ENCODE data around the gene TRIP6.
"Not testable (repeated sequence)": the region's sequence is repeated elsewhere in the genome, so short reads cannot be mapped to it uniquely, and the experiment has no call there.

Gene TRIP6

DNA sequence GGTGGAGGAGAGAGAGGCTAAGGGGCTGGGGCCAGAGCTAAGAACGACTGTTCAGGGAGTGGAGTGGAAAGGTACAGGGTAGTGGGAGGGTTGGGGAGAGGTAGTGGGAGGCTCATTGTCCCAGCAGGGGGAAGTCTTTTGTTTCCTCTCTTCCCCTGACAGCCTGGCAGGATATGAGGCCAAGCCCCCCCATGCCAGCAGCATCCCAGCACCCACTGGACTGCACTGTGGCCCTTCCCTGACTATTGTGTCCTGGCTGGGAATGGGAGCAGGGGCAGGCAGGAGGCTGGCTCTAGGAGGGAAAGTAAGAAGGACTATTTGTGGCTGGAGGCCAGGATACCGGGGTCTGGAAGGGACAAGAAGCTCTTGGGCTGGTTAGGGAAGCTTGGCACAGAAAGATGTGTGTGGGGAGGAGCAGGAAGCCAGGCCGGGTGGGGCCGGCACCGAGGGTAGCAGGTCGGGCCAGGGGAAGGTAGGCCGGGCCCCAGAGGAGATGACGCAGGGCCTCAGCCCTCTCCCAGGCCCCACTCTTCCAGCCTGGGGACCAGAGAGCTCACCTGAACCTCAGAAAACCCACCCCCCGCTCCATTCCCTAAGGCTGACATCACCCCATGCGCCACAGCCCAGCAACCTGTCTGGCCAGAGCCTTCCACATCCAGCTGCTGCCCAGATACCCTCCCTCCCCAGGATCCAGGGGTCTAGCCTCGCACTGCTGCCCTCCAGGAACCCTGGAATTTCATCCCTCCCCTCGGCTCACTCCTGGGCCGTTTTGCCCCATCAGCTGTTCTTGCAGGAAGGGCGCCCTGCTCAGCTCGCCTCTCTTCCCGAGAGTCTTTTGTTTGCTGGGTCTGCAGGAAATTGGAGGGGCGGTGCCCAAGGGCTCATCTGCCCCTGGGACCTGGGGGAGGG lies 31.0 kb upstream of the TRIP6 start:
- in situ Hi-C loops (cut with HindIII; ENCODE audit: low sequenced_read_pairs) = loop anchor here (25.0 kb wide), 1 partner anchor 124 kb away; the partner anchor contains the start of genes EPO and POP7

DNA sequence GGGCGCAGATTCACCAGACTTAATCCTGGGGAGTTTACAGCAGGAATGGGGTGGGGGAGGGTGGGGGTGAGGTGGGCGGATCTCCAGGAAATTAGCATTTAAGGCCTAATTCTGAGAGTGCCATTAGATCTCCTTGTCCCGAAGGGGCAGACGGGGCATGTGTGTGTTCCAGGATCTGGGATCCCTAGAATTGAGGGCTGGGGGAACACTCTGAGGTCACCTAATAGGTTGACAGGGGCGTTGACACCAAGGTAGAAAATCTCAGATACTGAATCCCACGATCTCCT lies 30.4 kb upstream of the TRIP6 start:
- in situ Hi-C loops (cut with HindIII; ENCODE audit: low sequenced_read_pairs) = loop anchor here (25.0 kb wide), 1 partner anchor 124 kb away; the partner anchor contains the start of genes EPO and POP7

DNA sequence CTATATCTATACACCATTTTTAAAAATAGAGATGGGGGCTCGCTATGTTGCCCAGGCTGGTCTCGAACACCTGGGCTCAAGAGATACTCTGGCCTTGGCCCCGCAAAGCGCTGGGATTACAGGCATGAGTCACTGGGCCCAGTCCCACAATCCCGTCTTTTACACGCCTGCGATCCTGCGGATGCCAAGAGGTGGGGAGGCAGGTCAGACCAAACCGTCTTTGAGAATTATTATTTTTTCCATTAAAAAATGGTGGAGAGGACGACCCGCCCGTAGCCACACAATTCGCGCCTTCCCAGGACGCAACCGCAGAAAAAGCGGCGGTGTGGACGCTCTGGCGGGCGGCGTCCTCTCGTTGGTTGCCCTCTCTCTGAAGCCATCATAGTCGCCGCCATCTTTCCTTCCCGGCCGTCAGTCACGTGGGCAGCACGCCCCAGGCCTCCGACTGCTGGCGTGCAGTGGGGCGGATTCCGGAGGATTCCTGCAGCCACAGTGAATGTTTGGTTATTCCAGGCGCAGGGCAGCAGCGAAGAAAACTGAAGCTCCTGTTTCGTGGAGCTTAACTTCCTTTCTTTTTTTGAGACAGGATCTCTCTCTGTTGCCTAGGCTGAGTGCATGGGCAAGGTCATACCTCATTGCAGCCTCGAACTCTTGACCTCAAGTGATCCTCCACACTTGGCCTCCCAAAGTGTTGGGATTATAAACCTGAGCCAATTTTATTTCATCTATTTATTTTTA lies 29.9 kb upstream of the TRIP6 start:
- in situ Hi-C loops (cut with HindIII; ENCODE audit: low sequenced_read_pairs) = loop anchor here (25.0 kb wide), 1 partner anchor 125 kb away; the partner anchor contains the start of genes EPO and POP7

DNA sequence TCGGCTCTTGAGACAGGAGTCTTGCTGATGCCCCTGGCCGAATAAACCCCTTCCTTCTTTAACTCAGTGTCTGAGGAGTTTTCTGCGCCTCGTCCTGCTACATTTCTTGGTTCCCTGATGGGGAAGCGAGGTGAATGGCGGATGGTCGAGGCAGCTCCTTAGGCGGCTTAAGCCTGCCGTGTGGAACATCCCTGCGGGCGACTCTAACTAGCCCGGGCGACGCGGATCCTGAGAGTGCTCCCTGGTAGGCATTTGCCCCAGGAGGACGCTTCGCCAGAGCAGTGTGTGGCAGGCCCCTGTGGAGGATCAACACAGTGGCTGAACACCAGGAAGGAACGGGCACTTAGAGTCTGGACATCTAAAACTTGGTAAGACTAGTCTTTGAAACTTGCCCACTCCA lies 27.8 kb upstream of the TRIP6 start:
- in situ Hi-C loops (cut with HindIII; ENCODE audit: low sequenced_read_pairs) = loop anchor here (25.0 kb wide), 1 partner anchor 127 kb away; the partner anchor contains the start of genes EPO and POP7

DNA sequence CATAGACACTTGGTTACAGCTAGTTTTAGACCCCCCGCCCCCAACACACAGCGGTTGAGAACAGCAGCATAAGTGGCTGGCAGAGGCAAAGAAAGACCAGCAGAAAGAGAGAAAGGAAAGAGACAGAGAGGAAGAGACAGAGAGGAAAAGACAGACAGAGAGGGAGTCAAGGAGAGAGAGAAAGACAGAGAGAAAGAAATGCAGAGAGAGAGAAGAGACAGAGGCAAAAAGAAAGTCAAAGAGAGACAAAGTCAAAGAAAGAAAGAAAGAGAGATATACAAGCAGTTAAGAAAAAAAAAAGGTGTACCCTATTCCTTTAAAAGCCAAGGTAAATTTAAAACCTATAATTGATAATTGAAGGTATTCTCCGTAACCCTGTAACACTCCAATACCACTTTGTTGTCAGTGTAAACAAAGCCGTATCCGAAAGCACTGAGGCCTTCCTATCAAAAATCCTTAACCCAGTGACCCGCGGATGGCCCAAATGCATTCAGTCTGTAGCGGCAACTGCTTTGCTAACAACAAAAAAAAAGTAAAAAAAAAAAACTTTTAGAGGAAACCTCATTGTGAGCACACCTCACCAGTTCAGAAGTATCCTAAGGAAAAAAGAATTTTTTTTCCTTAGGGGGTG lies 26.6 kb upstream of the TRIP6 start:
- in situ Hi-C loops (cut with HindIII; ENCODE audit: low sequenced_read_pairs) = loop anchor here (25.0 kb wide), 1 partner anchor 128 kb away; the partner anchor contains the start of genes EPO and POP7

DNA sequence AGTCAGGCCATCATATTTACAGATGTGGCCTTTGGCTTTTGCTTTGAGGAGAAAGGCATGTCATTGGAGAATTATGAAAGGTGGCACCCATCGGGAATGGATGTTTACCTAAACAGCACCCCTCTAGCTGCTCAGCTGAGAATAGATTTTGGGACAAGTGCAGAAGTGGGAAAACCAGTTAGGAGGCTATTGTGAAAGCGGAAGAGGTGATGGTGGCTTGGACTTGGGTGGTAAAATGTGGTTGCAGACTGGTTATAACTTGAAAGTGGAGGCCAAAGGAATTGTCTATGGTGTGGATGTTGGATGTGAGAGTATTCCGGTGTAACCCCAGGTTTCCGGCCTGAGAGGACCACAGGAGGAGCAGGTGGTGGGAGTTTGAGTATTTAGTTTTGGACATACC lies 19.8 kb upstream of the TRIP6 start:
- in situ Hi-C loops (cut with HindIII; ENCODE audit: low sequenced_read_pairs) = loop anchor here (5.0 to 25.0 kb wide), 2 partner anchors 80 to 135 kb away; partner anchors contain the start of genes EPO and POP7

DNA sequence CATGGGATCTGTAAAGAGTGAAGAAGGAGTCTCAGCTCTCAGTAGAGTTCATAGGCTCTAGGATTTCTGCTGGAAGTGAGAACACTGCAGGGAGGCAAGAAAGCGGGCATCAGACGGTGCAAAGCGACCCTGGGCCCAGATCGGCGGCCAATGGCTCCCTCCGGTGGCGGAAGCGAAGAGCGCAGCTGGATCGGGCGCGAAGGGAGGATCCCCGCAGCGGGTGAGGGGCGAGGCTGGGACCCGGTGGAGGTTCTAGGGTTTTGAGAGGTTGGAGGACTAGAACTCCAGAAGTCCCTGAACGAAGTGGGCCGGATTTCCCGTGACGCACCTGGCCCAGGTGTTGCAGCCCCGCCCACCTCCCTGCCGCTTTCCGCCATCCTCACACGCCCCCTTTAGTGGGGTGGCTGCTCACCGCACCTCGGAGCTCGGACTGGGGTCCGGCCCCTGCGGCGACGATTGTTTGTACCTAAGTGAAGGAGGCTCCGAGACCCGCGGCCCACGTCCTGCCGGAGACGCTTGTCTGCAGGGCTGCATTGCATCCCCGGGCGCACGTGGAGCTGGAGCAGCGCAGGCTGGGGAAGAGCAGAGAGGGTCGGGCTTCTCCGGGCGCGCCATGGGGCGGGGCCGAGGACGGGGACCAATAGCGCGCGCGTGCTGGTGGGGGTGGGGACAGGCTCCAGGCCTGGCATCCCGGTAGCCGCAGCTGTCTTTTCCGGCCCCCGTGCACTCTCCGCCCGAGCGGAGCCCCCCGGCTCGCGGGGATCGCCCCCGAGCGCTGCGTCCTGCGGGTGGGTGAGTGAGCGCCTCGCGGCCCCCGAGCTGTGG lies 14.9 kb upstream of the TRIP6 start, which contains the start of gene SLC12A9:
SLC12A9 (plus strand) TSS at position 666 of the 825 bp plus-strand sequence. CDS start 1,485 bp downstream, outside the sequence.
- in situ Hi-C loops (cut with HindIII; ENCODE audit: low sequenced_read_pairs) = no loop called here

DNA sequence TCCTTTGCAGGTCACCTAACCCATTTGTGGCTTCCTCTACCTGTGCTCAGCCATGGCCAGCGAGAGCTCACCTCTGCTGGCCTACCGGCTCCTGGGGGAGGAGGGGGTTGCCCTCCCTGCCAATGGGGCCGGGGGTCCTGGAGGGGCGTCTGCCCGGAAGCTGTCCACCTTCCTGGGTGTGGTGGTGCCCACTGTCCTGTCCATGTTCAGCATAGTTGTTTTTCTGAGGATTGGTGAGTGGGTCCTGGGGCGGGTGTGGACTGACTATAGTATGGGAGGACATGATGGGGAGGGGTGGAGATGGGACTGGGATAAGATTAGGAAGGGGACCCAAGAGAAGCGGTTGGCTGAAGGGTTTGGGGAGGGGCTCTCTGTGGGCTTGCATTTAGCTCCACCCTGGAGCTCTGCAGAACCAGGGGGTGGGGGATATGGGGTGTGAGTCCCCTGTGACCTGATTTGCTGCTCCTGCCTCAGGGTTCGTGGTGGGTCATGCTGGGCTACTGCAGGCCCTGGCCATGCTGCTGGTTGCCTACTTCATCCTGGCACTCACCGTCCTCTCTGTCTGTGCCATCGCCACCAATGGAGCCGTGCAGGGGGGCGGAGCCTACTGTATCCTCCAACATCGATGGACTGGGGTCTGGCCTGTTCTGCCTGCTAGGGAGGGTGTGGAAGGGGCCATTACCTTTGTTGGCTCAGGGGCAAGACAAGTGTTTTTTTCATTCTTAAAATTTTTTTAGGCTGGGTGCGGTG lies 12.9 kb upstream of the TRIP6 start:
- in situ Hi-C loops (cut with HindIII; ENCODE audit: low sequenced_read_pairs) = no loop called here

DNA sequence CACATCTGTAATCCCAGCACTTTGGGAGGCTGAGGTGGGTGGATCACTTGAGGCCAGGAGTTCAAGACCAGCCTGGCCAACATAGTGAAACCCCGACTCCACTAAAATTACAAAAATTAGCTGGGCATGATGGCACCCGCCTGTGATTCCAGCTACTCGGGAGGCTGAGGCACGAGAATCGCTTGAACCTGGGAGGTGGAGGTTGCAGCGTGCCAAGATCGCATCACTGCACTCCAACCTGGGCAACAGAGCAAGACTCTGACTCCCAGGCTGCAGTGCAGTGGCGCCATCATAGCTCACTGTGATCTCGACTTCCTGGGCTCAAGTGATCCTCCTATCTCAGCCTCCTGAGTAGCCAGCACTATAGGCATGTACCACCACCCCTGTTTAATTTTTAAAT lies 12.3 kb upstream of the TRIP6 start:
- in situ Hi-C loops (cut with HindIII; ENCODE audit: low sequenced_read_pairs) = not testable (repeated sequence)

DNA sequence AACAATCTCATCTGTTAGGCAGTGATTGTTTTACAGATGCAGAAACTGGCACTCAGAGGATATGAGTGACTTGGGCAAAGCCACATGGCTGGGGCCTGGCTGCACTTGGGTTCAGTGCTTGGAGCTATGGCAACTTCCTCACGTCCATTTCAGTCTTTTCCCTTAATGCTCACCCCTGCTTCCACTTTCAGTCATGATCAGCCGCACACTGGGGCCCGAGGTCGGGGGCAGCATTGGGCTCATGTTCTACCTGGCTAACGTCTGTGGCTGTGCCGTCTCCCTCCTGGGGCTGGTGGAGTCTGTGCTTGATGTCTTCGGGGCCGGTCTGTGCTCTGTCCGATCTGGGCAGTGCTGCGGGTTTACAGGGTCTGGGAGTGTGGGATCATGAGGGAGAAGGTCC lies 11.7 kb upstream of the TRIP6 start:
- in situ Hi-C loops (cut with HindIII; ENCODE audit: low sequenced_read_pairs) = no loop called here

DNA sequence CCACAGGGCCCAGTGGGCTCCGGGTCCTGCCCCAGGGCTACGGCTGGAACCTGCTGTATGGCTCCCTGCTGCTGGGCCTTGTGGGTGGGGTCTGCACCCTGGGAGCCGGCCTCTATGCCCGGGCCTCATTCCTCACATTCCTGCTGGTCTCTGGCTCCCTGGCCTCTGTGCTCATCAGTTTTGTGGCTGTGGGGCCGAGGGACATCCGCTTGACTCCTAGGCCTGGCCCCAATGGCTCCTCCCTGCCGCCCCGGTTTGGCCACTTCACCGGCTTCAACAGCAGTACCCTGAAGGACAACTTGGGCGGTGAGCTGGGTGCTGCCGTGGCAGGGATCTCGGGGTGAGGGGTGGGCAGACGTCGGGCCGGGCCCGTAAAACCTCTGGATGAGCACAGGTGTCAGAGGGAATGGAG lies 10.3 kb upstream of the TRIP6 start:
- in situ Hi-C loops (cut with HindIII; ENCODE audit: low sequenced_read_pairs) = no loop called here

DNA sequence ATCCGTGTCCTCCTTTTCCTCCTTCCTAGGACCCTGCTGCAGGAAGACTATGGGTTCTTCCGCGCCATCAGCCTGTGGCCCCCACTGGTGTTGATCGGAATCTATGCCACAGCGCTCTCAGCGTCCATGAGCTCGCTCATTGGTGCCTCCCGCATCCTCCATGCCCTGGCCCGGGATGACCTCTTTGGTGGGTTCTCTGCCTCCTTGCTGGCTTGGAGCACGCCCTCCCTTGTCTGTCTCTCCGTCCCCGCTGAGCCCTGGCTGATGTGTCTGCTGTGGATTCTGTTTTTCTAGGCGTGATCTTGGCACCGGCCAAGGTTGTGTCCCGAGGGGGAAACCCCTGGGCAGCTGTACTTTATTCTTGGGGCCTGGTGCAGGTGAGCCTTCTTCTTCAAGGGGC lies 7.3 kb upstream of the TRIP6 start:
- in situ Hi-C loops (cut with HindIII; ENCODE audit: low sequenced_read_pairs) = no loop called here

DNA sequence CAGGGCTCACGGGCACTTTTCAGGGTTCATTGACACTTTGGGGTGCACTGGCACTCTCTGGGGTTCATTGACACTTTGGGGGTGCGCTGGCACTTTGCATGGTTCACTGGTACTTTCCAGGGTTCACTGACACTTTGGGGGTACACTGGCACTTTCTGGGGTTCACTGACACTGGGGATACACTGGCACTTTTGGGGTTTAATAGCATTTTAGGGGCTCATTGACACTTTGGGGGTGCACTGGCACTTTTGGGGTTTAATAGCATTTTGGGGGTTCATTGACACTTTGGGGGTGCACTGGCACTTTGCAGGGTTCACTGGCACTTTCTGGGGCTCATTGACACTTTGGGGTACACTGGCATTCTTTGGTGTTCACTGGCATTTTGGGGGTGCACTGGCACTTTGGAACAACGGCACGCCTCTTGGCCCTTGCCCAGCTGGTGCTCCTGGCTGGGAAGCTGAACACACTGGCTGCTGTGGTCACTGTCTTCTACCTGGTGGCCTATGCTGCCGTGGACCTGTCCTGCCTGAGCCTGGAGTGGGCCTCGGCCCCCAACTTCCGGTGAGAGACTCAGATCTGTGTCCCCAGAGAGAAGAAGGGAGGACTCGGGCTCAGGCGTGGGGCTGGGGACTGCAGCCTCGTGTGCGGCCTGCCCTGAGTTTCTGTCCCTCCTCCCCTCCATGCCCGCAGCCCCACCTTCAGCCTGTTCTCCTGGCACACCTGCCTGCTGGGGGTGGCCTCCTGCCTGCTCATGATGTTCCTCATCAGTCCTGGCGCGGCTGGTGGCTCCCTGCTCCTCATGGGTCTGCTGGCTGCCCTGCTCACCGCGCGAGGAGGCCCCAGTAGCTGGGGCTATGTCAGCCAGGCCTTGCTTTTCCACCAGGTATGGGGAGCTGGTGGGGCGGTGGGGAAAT lies 6.2 kb upstream of the TRIP6 start:
- in situ Hi-C loops (cut with HindIII; ENCODE audit: low sequenced_read_pairs) = no loop called here

DNA sequence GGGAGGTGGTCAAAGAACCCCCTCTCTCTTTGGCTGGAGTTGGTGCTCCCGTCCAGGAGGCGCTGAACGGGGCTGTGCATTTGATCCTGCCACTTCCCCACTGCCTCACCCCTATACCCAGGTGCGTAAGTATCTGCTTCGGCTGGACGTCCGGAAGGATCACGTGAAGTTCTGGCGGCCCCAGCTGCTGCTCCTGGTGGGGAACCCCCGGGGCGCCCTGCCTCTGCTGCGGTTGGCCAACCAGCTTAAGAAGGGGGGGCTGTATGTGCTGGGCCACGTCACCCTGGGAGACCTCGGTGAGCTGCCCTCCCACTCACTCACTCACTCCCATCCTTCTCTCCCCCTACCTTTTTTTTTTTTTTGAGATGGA lies 5.6 kb upstream of the TRIP6 start:
- in situ Hi-C loops (cut with HindIII; ENCODE audit: low sequenced_read_pairs) = no loop called here

DNA sequence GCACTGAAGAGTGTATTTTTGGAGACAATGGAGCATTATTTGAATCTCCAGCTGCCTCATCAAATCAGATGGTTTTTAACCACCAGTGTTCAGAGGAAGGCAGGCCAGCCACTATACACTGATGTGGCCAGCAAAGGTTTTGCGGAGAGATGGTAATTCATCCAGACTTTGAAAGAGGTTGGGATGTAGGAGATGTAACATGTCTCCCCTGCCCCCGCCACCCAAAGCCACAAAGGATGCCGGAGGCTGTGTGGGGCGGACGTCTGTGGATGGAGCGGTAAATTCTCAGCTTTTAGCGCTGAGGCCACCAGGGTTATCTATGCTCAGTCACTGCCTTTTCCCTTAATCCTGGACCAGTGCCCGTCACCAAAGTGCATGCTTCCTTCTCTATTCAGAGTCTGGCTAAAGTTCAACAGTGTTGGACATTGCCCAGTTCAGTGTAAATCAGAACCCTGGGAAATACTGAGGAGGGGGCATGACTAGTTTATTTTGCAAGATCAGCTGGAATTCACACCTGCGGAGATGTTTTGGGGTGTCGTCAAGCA lies 3.7 kb upstream of the TRIP6 start:
- in situ Hi-C loops (cut with HindIII; ENCODE audit: low sequenced_read_pairs) = no loop called here

DNA sequence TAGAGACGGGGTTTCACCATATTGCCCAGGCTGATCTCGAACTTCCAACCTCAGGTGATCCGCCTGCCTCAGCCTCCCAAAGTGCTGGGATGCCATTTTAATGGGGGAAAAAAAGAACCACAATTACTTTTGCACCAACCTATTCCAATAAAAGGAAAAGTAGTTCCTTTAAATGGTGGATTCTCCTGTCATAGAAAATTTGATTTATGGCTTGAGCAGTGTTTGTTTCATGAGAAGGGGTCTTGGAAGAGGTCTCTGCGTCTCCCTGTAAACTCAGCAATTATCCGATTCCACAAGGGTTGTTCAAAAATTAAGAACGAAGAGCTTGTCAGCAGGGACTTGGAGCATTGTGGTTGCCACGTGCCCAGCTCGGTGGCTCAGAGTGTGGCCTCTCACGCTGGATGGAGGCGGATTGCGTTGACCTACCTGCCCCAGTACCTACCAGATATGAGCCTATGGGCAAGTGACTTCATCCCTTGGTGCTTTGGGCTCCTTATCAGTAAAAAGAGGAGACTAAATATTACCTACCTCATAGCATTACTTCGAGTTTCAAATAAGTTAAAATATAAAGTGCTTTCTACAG lies 2.8 kb upstream of the TRIP6 start:
- in situ Hi-C loops (cut with HindIII; ENCODE audit: low sequenced_read_pairs) = no loop called here

DNA sequence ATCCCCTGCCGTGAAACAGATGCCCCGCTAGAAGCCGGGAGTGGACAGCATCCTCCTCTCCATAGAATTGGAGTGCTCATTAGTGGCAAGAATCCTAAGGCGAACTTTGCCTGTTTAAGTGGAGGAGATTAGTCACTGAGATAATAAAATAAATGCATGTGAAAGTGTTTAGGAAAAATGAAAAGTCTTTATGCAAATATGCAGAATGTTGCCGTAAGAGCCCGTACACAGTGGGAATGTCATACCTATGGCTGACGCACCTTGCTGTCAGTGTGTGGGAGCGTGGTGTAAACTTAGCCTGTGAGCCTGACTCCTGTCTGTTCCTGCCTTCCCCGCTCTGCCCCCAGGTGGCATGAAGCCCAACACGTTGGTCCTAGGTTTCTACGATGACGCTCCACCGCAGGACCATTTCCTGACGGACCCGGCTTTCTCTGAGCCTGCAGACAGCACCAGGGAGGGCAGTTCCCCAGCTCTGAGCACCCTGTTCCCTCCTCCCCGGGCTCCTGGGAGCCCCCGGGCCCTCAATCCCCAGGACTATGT lies 1.7 kb upstream of the TRIP6 start:
- in situ Hi-C loops (cut with HindIII; ENCODE audit: low sequenced_read_pairs) = no loop called here

Data from endothelial cell of hepatic sinusoid (primary cell).